Measurements from ENCODE around the gene TMEM184A. TPM values are rescaled to one million over a fixed set of nuclear protein-coding genes. Genes with fewer than 3 reads are reported as not detected.

Gene TMEM184A
- 22.1 TPM for total RNA-seq

GRCh38 chr7:1555813-1556543, at the start of gene TMEM184A:
Gene TMEM184A, minus strand, starts transcription at chr7:1556205. Its CDS starts 721 bp downstream, at chr7:1555484.
- peak; percentile 55 for DNase-seq

GRCh38 chr7:1604383-1604782, 48.4 kb upstream of the TMEM184A start:
- no peak for DNase-seq

GRCh38 chr7:1603346-1604225, 47.6 kb upstream of the TMEM184A start:
- DNase-seq = no peak

GRCh38 chr7:1602386-1602785, 46.4 kb upstream of the TMEM184A start:
- no peak for DNase-seq

- no peak for DNase-seq
Observed at GRCh38 chr7:1601956-1602355, 46.0 kb upstream of the TMEM184A start.

GRCh38 chr7:1599640-1600395, 43.8 kb upstream of the TMEM184A start:
- DNase-seq = no peak

GRCh38 chr7:1598961-1599639, 43.1 kb upstream of the TMEM184A start:
- no peak for DNase-seq

- no peak for DNase-seq
Observed at GRCh38 chr7:1598286-1598685, 42.3 kb upstream of the TMEM184A start.

- no peak for DNase-seq
Observed at GRCh38 chr7:1597791-1598190, 41.8 kb upstream of the TMEM184A start.

GRCh38 chr7:1597066-1597760, 41.2 kb upstream of the TMEM184A start:
- no peak for DNase-seq

GRCh38 chr7:1596181-1597043, 40.4 kb upstream of the TMEM184A start:
- DNase-seq = no peak

- DNase-seq = no peak
Observed at GRCh38 chr7:1595636-1596035, 39.6 kb upstream of the TMEM184A start.

GRCh38 chr7:1595027-1595426, 39.0 kb upstream of the TMEM184A start:
- no peak for DNase-seq

GRCh38 chr7:1593904-1594421, 38.0 kb upstream of the TMEM184A start:
- no peak for DNase-seq

- no peak for DNase-seq
Observed at GRCh38 chr7:1593091-1593866, 37.3 kb upstream of the TMEM184A start.

GRCh38 chr7:1592299-1592871, 36.4 kb upstream of the TMEM184A start:
- DNase-seq = peak; percentile 76

- no peak for DNase-seq
Observed at GRCh38 chr7:1591876-1592275, 35.9 kb upstream of the TMEM184A start.

GRCh38 chr7:1591396-1591795, 35.4 kb upstream of the TMEM184A start:
- peak; percentile 30 for DNase-seq

GRCh38 chr7:1590887-1591286, 34.9 kb upstream of the TMEM184A start:
- no peak for DNase-seq

Data from tongue (tissue), 2 donors.